Measurements from ENCODE around the gene KLHL17.

The KLHL17 gene

DNA sequence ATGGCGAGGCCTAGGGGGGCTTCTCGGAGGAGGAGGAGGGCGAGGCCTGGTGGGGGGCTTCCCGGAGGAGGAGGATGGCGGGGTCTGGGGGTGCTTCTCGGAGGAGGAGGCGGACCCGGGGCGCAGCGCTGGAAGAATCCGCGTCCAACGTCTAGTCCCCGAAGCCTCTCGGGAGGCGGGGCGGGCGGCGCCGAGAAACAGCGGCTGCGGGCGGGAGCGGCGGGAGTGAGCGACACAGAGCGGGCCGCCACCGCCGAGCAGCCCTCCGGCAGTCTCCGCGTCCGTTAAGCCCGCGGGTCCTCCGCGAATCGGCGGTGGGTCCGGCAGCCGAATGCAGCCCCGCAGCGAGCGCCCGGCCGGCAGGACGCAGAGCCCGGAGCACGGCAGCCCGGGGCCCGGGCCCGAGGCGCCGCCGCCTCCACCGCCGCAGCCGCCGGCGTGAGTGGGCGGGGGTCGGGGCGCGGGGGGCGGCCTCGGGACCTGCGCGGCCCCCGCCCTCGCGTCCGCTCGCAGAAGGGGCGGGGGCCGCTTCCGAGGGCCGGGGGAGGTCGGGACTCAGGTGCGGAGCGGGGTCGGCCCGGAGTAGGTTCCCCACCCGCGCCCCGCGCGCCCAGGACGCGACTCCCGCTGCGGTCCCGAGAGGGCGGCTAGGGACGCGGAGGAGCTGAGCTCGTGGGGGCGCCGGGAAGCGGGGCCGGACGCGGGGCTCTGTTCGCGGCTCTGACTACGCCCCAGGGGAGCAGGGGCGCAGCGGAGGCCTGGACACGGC lies at the start of gene KLHL17:
Gene KLHL17 (plus strand): TSS at position 222 of the 769 bp plus-strand sequence. CDS start 110 bp downstream, at position 332.
- peak; percentile 68 for DNase-seq (ENCODE audit: low read depth)

DNA sequence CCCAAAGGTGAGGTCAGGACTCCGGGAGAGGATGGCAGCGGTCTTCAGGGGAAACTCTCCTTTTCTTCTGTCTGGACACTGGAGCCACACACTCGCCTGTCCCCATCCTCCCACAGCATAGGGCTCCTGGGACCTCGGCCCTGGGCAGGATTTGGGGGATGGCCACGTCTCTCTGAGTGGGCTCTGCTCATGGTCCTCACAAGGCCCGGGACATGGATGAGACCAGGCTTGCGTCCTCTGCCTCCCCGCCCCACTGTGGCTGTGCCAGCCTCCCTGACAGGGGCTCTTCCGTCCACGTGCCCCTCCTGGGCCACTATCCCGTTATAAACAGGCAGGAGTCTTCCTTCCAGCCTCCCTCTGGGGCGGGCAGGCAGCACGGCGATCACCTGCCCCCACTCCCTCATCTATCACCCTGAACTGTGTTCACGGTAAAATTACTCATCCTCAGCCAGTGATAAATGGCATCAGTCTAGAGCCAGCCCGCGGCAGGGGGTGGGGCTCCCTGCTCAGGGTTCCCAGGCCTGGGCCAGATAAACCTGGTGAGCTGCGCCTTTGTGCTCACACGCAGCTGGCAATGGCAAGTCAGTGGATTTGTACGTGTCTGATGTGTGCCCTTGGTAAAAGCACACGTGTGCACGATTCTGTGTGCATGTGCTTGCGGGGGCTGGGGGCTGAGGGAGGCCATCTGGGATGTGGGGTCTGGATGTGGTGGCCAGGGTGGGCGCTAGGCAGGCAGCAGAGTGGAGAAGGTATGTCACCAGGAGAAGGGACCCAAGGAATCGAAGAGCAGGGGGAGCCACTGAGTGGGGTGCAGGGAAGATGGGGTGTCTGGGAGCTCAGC lies 49.3 kb upstream of the KLHL17 start:
- DNase-seq (ENCODE audit: low read depth), result no peak

DNA sequence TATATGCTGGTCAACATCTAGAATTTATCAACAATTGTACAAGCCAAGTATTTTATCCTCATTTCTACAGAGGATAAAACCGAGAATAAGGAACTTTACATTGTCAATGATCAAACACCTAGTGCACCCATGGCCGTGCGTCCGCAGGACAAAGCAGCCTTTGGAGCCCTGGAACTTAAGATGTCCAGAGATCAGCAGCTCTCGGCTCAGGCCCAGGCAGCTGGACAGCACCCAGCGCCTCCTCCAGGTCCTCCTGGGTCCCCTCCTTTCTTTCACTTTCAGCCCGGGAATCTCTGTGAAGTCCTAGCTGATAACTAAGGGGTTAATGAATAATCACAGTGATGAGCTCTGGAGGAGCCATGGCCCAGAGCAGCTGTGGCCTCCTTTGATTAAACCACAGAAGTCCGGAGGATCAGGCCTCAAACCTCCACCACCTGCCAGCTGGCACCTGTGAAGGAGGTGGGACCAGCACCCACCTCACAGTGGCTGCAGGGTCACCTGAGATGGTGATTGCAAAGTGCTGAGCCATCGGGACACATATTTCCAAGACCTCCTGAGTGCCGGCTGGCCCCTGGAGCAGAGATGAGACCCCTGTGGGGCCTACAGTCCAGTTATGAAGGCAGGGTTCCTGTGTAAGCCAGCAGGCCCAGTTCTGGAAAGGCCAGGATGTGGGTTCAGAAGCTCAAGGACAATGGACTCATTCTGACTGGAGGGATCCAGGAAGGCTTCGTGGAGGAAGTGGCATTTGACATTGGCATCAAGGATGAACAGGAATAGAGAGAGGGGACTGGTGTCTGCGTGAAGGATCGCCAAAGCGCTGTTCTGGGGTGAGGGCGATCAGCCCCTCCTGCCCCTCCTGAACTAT lies 48.3 kb upstream of the KLHL17 start:
- no peak for DNase-seq (ENCODE audit: low read depth)

DNA sequence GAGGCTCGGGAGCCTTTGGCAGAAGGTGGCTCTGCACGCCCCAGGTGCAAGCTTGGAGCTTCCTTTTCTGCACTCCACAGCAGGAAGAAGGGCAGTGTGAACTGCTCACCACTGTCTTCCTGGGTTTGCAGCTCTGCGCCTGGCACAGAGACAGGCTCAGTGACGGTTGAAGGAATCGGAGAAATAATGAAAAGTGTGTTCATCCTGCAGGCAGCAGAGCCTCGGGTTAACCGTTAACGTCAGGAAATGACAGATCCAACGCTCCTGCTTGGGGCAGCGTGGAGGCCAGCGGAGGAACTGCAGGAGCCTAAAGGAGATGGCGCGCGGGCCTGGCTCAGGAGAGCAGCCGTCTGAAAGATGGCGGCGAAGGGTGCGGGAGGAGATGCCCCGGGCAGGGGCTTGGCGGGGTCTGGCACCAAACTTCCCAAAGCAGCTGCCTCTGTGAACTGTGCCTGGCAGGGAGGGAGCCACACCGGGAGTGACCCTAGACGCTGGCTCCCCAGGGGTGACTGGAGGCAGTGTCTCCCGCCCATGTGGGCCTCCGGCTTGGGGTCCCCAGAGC lies 47.6 kb upstream of the KLHL17 start:
- DNase-seq (ENCODE audit: low read depth), result no peak

DNA sequence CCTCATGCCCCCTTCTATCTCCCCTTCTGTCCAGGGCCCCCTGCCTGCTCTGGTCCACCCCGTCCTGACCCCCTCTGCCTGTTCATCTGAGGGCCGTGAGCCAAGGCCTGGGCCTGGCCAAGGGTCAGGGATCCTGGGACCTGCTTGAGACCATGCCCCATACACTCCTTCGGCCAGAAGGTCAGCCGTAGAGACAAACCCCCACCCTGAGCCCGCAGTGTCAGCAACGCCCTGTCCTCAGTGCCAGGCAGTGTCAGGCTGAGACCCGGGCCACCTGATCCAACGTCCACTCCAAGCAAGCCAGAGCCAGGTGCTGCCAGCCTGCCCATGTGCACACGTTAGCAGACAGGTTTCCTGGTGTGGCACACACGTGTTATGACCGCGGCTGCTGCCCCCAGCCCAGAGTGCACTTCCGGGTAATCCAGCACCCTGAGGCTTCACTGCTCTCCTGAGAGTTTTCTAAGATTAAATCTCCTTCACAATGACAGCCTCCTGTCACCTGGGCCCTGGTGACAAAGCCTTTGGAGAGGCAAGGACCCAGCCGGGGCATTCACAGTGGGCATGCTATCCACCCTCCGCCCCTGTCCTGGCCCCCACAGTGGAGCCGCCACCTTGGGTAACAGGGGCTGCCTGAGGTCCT lies 46.8 kb upstream of the KLHL17 start:
- DNase-seq (ENCODE audit: low read depth), result no peak

DNA sequence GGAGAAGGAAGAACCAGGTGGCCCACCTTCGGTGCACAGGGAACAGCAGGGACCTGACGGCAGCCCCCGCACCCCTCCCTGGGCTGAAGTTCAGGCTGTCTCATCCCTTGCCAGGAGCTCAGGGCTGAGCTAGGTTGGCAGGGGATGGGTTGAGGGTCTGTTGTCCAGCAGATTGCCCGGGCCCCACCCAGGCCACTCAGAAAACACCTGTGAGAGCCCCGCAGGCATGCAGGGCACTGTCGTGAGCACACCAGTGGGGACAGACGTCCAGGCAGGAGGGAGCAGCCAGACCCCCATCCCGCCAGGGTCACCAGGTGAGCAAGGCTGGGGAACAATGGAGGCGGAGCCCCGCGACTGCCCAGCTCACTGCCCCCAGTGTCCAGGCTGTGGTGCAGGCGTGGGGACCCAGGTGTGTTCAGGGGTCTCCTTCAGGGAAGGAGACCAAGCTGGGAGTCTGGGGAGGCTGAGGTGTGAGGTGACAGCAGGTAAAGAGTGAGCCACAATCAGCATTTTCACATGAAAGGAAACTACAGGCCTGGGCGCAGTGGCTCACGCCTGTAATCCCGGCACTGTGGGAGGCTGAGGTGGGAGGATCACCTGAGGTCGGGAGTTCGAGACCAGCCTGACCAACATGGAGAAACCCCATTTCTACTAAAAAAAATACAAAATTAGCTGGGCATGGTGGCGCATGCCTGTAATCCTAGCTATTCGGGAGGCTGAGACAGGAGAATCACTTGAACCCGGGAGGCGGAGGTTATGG lies 46.1 kb upstream of the KLHL17 start:
- DNase-seq (ENCODE audit: low read depth), result no peak

DNA sequence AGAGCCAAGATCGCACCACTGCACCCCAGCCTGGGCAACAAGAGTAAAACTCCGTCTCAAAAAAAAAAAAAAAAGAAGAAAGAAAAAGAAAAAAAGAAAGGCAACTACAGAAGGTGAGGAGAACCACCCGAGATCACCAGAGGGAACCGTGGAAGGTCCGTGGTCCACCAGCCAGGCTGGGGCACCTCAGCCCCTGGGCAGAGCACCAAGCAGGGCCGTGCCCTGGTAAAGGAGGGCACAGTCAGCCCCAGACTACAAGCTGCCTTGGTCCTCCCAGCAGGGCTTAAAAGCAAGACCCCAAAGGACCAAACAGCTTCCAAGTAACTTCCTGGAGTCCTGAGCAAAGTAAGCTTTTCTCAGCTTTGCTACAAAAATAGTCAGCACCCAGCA lies 45.5 kb upstream of the KLHL17 start:
- DNase-seq (ENCODE audit: low read depth), result no peak

DNA sequence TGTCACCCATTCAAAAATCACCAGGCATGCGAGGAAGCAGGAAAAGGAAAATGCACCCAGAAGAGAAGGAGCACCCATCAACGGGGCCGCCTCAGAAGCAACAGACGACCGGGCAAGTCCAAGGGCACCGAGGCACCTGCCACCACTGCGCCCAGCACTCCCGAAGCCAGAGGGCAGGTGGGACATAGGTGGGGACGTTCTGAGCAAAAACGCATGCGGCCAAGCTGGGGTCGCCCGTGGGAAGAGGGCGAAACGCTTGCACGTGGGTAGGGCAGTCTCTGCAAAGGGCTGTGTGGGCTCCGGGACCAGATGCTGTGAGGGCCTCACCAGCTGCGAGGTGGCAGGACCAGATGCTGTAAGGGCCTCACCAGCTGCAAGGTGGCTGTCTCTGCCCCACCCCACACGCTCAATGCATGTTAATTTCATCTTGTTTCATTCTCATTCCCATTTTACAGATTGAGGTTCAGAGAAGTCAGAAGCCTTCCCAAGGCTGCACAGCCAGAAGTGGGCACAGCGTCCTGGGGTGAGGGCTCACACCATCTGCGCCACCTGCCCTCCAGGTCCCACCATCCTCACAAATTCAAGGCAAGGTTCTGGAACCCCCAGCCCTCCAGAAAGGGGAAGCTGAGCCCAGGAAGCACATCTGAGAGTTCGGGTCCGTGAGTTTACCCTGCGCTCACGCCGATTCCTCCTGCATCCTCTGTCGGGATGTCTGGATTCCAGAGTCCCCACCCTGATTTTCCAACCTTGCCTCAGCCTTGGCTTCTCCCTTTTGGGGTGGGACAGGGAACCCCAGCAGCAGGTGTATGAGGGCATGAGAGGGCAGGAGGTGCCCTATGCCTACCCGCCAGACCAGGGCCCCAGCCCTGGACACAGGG lies 44.9 kb upstream of the KLHL17 start:
- DNase-seq (ENCODE audit: low read depth), result no peak

DNA sequence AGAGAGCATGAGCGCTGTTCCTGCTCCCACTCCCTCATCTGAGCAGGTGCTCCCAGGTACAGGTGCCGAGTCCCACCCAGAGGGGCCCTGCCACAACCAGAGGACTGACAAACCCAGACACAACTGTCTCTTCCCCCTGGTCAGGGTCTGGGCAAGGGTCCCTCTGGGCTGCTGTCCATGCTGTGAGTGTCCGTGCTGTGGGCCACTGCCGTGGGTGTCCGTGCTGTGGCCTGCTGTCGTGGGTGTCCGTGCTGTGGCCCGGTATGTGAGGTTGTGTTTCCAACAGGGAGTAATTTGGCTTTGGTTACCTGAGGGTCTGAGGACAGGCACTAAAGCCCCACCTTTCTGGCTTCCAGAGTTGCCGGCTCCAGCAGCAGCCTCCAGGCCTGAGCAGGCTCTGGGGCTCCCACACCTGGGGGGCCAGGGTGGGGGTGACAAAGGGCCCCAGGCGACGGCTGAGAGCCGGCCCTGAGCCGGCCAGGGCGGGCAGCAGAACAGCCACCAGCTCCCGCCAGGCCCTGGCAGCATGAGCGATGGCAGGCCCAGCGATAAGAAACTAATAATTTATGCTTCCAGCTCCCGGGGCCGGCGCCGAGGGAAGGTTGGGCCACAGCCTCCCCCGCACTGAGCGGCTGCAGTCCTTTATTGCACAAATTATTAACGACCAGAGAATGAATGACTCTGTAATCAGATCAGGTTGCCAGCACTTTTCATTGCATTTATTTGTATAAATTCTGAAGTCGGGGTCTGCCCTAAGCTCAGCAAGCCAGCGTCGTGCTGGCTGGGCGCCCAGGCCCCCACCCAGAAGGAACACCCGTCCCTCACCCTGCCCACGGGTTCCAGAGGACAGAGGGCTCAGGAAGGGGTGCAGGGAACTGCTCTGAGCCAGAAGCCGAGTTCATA lies 44.0 kb upstream of the KLHL17 start:
- DNase-seq (ENCODE audit: low read depth), result no peak

DNA sequence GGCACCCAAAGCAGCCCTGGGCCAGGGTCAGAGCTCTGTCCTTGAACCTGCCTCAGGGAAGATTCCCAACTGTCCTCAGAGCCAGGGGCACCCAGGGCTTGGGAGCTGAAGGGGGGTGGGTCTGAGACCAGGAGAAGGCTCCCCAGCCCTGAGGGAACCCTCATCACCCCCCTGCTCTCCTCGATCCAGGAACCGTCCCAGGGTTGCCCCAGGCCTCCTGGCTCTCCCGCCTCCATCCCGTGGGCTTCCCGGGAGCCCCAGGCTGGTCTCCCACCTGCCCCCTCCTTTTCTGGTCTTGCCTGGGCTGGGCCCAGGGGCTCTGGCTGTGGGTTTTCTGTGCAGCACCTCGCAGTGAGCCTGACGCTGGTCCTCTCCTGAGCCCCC lies 43.3 kb upstream of the KLHL17 start:
- no peak for DNase-seq (ENCODE audit: low read depth)

DNA sequence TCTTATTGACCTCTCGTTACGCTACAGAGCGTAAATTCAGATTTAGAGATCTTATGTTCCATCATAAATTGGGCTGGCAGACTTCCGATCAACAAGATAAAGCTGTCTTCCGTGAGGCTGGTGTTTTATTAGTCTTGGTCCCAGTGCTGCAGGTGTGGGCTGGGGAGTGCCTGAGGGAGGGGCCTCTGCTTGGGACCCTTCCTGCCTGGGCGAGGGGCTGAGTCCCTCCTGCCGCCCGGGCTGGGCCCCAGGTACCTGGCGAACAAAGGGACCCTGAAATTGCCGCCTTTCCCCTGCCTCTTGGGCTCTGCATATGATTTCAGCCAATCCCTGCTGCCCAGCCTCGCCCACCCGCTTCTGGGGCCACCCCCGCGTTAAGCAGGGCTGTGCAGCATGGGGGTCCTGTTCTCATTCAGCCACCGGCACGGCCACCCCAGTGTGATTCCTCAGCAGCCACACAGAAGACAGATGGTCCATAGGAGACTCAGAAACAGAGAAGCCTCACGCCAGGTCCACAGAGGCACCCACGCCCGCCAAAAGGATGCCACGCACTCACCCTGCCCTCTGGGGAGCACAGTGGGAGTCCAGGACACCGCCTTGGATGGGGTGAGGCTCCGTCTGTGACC lies 42.8 kb upstream of the KLHL17 start:
- DNase-seq (ENCODE audit: low read depth), result no peak

DNA sequence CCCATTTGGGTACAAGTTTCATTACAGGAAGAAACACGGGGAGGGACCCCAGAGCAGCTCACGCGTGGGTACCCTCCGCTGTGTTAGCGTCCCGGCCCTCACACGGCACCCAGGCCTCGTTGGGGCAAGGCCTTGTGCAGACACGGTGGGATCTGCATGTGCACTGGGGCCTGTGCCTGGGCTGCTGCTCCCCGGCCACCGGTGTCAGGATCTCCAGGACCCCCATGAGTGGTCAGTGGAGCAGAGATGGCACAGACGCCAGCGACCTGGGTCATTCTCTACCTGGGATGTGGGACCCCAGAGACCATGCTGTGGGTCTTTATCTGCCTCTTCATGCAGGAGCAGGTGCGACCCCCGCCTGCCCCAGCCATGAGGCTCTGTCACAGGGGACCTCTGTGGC lies 42.0 kb upstream of the KLHL17 start:
- DNase-seq (ENCODE audit: low read depth), result no peak

DNA sequence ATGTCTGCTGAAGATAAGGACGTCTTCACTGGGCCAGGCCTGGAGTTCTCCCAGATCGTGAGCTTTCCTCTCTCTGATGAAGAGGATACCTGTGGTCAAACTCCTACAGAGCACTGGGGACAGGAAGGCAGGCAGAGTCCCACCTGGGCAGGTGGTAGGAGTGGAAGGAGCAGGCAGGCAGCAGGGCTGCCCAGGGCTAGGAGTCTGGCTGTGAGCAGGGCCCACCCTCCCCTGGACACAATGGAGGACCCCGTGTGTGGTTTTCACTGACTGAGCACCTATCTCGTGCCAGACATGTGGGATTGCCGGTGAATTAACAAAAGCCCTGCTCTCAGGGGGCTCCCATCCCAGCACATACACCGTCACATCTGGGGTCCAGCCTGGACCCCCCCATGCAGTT lies 41.5 kb upstream of the KLHL17 start:
- no peak for DNase-seq (ENCODE audit: low read depth)

DNA sequence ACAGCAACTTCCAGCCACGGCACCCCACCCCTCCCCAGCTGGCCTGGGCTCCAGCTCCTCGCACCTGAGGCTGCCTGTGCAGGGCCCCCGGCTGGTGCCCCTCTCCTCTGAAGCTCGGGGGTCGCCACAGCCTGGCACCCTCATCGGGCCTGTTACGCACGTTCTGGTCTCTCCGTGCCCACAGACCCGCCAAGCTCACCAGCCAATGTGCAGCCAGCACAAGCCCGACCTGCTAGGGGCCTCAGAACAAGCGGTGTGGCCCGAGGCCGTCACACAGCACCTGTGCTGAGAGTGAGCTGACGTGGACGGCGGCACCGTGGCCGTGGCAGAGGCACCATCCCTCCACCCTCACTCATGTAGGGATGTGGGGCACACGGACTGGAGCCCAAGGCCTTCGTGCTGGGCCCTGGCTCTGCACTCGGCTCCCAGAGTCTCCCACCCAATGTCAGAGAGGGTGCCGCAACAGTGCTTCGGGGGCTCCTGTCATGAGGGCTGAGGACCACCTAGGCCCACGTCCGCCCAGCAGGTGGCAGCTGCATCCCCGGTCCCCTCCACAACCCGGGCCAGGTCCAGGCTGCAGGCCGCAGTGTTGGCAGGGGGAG lies 41.0 kb upstream of the KLHL17 start:
- DNase-seq (ENCODE audit: low read depth), result no peak

DNA sequence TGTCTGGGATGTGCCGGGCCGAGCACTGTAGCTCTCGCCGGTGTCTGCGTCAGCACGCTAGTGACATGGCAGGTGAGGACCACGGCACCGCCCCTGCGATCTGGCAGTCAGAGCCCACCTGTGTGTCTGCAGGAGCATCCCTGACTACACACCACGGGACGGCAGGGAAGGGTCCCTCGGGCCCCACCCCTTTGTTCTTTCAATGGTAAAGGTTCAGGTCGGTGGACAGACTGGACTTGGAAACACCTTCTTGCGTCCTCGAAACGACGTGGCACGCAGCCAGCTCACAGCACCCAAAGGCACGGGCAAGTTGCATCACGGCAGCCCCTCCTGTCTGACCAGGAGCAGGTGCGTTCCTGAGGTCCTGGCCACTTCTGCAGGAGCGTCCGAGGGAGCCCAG lies 40.4 kb upstream of the KLHL17 start:
- DNase-seq (ENCODE audit: low read depth), result no peak

DNA sequence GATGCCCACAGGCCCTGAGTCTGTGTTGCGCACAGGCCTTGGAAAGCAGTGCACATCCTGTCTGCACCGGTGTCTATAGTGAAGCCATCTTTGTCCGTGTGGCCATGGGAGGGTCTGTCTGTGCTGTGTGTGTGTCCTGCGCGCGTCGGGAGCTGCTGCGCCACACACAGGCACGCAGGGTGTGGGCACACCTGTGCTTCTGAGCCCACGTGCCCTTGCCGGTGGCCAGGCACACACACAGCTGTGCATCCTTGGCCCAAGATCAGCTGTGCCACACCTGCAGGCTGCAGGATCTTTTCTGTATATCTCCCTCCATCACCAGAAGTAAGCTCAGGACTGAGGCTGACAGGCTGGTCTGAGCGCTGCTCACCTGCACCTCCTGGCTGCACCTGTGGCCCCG lies 39.9 kb upstream of the KLHL17 start:
- no peak for DNase-seq (ENCODE audit: low read depth)

DNA sequence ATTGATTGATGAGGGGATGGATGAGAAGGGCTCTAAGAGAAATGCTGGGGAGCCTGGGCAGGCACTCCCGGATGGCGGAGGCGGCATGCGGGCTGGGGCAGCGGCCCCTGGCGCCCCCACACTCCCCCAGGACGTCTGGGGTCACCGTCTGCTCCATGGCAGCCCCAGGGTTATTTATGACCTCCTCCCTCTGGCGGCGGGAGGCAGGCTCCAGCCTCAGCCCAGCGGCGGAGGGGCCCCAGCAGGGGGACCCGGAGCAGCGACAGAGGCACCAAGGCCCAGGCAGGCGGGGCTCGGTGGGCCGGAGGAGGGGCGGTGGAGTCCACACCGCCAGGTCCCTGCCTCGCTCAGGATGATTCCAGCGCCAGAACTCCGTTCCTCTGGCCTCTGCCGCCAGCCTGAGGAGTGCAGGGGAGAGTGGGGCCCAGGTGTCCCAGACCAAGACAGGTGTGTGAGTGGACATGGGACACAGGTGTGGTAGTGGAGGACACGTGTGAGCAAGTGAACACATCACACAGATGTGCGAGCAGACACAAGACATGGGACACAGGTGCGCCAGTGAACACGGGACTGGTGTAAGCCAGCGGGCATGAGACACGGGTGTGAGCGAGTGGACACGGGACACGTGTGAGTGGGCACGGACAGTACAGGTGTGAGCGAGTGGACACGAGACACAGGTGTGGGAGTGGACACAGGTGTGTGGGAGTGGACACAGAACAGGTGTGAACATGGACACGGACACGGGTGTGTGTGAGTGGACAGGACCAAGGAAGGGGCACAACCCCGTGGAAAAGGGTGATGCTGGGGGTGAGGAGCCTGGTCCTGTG lies 39.2 kb upstream of the KLHL17 start:
- no peak for DNase-seq (ENCODE audit: low read depth)
